ENCODE measurements around the gene SLC7A11.

- TF ChIP-seq POLR2A (IDR thresholded peaks at IDR 0.05; ENCODE audit: low read depth, low read length): no peak
- no peak for TF ChIP-seq CTCF (conservative IDR thresholded peaks at IDR 0.05; ENCODE audit: low read depth, low read length)
- no peak for TF ChIP-seq RAD21 (IDR thresholded peaks at IDR 0.05; ENCODE audit: low read length)
- TF ChIP-seq USF2 (IDR thresholded peaks at IDR 0.05; ENCODE audit: low read depth, low read length): no peak
- TF ChIP-seq CEBPB (IDR thresholded peaks at IDR 0.05; ENCODE audit: low read depth, low read length): no peak
- TF ChIP-seq MXI1 (IDR thresholded peaks at IDR 0.05; ENCODE audit: borderline replicate concordance, low read depth, low read length): no peak
Measured at GRCh38 chr4:138138774-138139173, 103.4 kb downstream of the SLC7A11 start.

Measured in IMR-90 (cell line).